ENCODE data around the gene PIM2. TPM values are rescaled to one million over a fixed set of nuclear protein-coding genes. Genes with fewer than 3 reads are reported as not detected.

The PIM2 gene
- total and polyA plus RNA-seq, 2 of the 13 experiments (the other 11 are each of a cell fraction or from before 2014, with no cell fraction given), result 14.4 to 15.8 TPM

DNA sequence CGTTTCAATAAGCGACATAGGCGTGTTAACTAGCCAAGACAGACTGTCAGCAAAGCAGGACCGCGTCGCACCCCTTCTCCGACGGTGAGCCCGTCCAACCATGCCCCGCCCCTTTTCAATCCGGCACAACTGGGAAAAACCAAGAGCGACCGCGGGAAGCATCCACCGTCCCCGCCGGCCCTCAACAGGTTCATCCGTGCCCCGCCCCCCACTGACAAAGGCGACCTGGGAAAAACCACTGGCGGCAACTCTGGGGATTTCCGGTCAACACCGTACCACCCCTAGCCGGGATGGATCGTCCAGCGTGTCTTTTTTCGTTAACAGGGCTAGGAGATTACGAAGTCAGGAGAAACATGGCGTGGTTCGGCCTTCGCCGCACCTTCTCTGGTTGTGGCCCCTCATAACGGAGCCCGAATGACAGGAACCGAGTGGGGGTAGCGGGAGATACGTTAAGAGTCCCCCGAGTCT is 21.6 kb downstream of the PIM2 start (continued):
- TF ChIP-seq GFI1 (CRISPR knock-in tag; IDR thresholded peaks at IDR 0.05; ENCODE audit: borderline replicate concordance) (no peak), ZSCAN25 (CRISPR knock-in tag; IDR thresholded peaks at IDR 0.05) (no peak), BHLHE40 (IDR thresholded peaks at IDR 0.05; ENCODE audit: low read length) (peak; percentile 85), TEAD3 (CRISPR knock-in tag; optimal IDR thresholded peaks at IDR 0.05; ENCODE audit: borderline replicate concordance) (no peak), FOXK2 (IDR thresholded peaks at IDR 0.05) (peak; percentile 66), PHF20 (CRISPR knock-in tag; IDR thresholded peaks at IDR 0.05) (no peak), GABPA (IDR thresholded peaks at IDR 0.05; ENCODE audit: low read depth, low read length) (no peak), GABPA (CRISPR knock-in tag; IDR thresholded peaks at IDR 0.05; ENCODE audit: low read depth) (peak; percentile 74), ZNF879 (CRISPR knock-in tag; IDR thresholded peaks at IDR 0.05) (0 out of 2 replicates have a peak, but pooled peaks have one; percentile 52), HDAC1 (CRISPR knock-in tag; IDR thresholded peaks at IDR 0.05) (0 out of 2 replicates have a peak, but pooled peaks have one; percentile 9), KDM4B (CRISPR knock-in tag; IDR thresholded peaks at IDR 0.05) (no peak), SAP130 (CRISPR knock-in tag; IDR thresholded peaks at IDR 0.05; ENCODE audit: low read depth) (peak; percentile 38; the same call in 1 of the 2 replicates), GABPB1 (CRISPR knock-in tag; IDR thresholded peaks at IDR 0.05) (peak; percentile 62; the same call in 1 of the 2 replicates), ZNF724P (CRISPR knock-in tag; IDR thresholded peaks at IDR 0.05; ENCODE audit: borderline replicate concordance) (no peak), EED (CRISPR knock-in tag; IDR thresholded peaks at IDR 0.05) (no peak), ZC3H13 (CRISPR knock-in tag; IDR thresholded peaks at IDR 0.05) (0 out of 2 replicates have a peak, but pooled peaks have one; percentile 35), TCF12 (IDR thresholded peaks at IDR 0.05) (no peak), TCF12 (CRISPR knock-in tag; IDR thresholded peaks at IDR 0.05) (no peak), THAP11 (CRISPR knock-in tag; IDR thresholded peaks at IDR 0.05) (peak; percentile 2; the same call in 1 of the 2 replicates), HOXA5 (CRISPR knock-in tag; IDR thresholded peaks at IDR 0.05) (0 out of 2 replicates have a peak, but pooled peaks have one; percentile 36), ZBTB8A (CRISPR knock-in tag; IDR thresholded peaks at IDR 0.05; ENCODE audit: borderline replicate concordance, low read depth) (no peak), ZZZ3 (CRISPR knock-in tag; IDR thresholded peaks at IDR 0.05; ENCODE audit: borderline replicate concordance) (no peak), ZNF614 (CRISPR knock-in tag; IDR thresholded peaks at IDR 0.05; ENCODE audit: borderline replicate concordance) (no peak), SP1 (IDR thresholded peaks at IDR 0.05) (no peak), SP1 (CRISPR knock-in tag; IDR thresholded peaks at IDR 0.05) (0 out of 2 replicates have a peak, but pooled peaks have one; percentile 18)
- TF ChIP-seq, protein P1, sequence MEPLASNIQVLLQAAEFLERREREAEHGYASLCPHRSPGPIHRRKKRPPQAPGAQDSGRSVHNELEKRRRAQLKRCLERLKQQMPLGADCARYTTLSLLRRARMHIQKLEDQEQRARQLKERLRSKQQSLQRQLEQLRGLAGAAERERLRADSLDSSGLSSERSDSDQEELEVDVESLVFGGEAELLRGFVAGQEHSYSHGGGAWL (CRISPR knock-in tag; IDR thresholded peaks at IDR 0.05), result no peak
- TF ChIP-seq, protein P2, sequence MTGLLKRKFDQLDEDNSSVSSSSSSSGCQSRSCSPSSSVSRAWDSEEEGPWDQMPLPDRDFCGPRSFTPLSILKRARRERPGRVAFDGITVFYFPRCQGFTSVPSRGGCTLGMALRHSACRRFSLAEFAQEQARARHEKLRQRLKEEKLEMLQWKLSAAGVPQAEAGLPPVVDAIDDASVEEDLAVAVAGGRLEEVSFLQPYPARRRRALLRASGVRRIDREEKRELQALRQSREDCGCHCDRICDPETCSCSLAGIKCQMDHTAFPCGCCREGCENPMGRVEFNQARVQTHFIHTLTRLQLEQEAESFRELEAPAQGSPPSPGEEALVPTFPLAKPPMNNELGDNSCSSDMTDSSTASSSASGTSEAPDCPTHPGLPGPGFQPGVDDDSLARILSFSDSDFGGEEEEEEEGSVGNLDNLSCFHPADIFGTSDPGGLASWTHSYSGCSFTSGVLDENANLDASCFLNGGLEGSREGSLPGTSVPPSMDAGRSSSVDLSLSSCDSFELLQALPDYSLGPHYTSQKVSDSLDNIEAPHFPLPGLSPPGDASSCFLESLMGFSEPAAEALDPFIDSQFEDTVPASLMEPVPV (CRISPR knock-in tag; IDR thresholded peaks at IDR 0.05), result 0 out of 2 replicates have a peak, but pooled peaks have one; percentile 25
- TF ChIP-seq, protein P3, sequence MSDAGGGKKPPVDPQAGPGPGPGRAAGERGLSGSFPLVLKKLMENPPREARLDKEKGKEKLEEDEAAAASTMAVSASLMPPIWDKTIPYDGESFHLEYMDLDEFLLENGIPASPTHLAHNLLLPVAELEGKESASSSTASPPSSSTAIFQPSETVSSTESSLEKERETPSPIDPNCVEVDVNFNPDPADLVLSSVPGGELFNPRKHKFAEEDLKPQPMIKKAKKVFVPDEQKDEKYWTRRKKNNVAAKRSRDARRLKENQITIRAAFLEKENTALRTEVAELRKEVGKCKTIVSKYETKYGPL (CRISPR knock-in tag; IDR thresholded peaks at IDR 0.05), result peak; percentile 21; the same call in 1 of the 2 replicates
- TF ChIP-seq, protein P4, sequence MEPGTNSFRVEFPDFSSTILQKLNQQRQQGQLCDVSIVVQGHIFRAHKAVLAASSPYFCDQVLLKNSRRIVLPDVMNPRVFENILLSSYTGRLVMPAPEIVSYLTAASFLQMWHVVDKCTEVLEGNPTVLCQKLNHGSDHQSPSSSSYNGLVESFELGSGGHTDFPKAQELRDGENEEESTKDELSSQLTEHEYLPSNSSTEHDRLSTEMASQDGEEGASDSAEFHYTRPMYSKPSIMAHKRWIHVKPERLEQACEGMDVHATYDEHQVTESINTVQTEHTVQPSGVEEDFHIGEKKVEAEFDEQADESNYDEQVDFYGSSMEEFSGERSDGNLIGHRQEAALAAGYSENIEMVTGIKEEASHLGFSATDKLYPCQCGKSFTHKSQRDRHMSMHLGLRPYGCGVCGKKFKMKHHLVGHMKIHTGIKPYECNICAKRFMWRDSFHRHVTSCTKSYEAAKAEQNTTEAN (CRISPR knock-in tag; conservative IDR thresholded peaks at IDR 0.05), result no peak
- TF ChIP-seq, protein P5, sequence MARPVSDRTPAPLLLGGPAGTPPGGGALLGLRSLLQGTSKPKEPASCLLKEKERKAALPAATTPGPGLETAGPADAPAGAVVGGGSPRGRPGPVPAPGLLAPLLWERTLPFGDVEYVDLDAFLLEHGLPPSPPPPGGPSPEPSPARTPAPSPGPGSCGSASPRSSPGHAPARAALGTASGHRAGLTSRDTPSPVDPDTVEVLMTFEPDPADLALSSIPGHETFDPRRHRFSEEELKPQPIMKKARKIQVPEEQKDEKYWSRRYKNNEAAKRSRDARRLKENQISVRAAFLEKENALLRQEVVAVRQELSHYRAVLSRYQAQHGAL (CRISPR knock-in tag; IDR thresholded peaks at IDR 0.05; ENCODE audit: not compliant biosample characterization), result no peak

Measured in HepG2 (cell line).